ENCODE data around the gene DPM2. TPM values are rescaled to one million over a fixed set of nuclear protein-coding genes. Genes with fewer than 3 reads are reported as not detected.
A peak's percentile ranks its signal among the peaks of the same experiment; 100 is the strongest.

Gene DPM2
- total RNA-seq, 1 donor from 2014 or later: 26.2 TPM

- TF ChIP-seq CTCF (conservative IDR thresholded peaks at IDR 0.05; ENCODE audit: low read depth, low read length): no peak
- no peak for DNase-seq (ENCODE audit: low read depth)
- H3K4me3 ChIP-seq (ENCODE audit: low read depth, low read length): peak overlapping the region; percentile 37
Measured at GRCh38 chr9:127925959-127926905, 11.4 kb downstream of the DPM2 start.

DNA sequence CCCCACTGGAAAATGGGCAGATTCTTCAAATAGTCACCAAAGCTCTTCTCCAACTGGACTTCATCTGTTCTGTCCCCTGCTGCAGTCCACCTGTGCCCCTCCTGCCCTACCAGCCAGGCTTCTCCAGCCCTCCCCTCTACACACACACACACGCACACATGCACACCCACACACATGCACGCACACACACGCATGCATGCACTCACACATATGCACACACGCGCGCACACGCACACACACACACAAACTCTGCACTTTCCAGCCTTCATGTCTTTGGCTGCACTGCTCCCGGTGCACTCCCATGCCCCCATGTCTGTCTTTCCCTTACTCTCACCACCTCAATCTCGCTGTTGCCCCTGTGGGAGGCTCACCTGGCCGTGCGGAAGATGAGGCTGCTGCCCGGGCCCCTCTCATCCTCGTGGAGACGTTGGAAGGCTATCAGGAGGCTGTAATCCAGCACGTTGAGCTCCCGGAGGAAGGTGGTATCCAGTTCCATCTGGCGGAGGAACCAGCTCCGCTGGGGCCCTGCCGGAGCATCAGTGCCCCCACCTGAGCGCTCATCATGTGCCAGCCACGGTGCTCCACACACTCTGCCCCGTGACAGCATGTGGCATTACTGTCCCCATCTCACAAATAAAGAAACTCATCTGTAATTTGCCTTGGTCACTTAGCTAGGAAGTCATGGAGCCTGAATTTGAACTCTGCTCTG lies 12.8 kb downstream of the DPM2 start:
- no peak for TF ChIP-seq CTCF (conservative IDR thresholded peaks at IDR 0.05; ENCODE audit: low read depth, low read length)
- no peak for DNase-seq (ENCODE audit: low read depth)
- no peak overlapping the region for H3K4me3 ChIP-seq (ENCODE audit: low read depth, low read length)

- H3K4me3 ChIP-seq (ENCODE audit: low read depth, low read length): no peak overlapping the region
- no peak for DNase-seq (ENCODE audit: low read depth)
- TF ChIP-seq CTCF (conservative IDR thresholded peaks at IDR 0.05; ENCODE audit: low read depth, low read length): no peak
Measured at GRCh38 chr9:127923771-127924170, 13.9 kb downstream of the DPM2 start.

GRCh38 chr9:127923046-127923445 lies 14.6 kb downstream of the DPM2 start:
- no peak for TF ChIP-seq CTCF (conservative IDR thresholded peaks at IDR 0.05; ENCODE audit: low read depth, low read length)
- DNase-seq (ENCODE audit: low read depth): no peak
- H3K4me3 ChIP-seq (ENCODE audit: low read depth, low read length): no peak overlapping the region

DNA sequence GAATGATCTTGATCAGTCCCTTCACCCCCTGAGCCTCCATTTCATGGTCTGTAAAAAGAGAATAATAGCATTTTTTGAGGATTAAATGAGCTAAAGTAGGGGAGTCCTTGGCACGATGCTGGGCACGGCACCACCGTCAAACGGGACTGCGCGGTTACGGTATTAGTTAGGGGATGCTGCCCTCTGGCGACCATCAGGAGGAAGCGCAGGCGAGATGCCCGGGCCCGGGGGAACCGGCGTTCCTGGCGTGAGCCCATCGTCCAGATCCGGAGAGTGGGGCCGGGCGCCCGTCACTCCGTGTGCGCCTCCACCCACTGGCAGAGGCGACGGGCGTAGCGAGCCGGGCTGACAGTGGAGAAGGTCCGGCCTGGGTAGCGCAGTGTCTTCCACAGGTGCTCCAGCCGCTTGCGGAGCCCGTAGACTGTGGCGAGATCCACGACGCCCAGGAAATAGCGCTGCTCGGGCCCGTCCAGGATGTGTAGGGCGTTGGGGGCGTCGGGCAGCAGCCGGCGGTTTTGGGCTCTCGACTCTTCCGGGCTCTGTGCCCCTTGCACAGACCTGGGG lies 16.0 kb downstream of the DPM2 start:
- no peak overlapping the region for H3K4me3 ChIP-seq (ENCODE audit: low read depth, low read length)
- DNase-seq (ENCODE audit: low read depth): no peak
- TF ChIP-seq CTCF (conservative IDR thresholded peaks at IDR 0.05; ENCODE audit: low read depth, low read length): peak; percentile 71

DNA sequence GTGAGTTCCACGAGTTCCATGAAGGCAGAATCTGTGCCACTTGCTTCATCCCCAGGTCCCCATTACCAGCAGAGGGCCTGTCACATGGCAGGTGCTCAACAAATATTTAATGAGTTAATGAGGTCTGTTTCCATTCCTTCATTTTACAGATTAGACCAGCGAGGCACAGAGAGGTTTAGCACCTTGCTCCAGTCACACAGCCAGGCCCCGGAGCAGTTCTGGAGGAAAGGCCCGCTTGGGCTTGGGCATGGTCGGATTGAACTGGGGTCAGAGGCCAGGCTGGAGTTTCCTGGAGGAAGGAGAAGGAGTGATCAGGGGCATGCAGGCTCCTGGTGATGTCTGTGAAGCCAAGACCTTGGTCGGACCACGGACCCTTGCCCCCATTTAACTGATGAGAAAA lies 16.9 kb downstream of the DPM2 start:
- H3K4me3 ChIP-seq (ENCODE audit: low read depth, low read length): no peak overlapping the region
- DNase-seq (ENCODE audit: low read depth): no peak
- no peak for TF ChIP-seq CTCF (conservative IDR thresholded peaks at IDR 0.05; ENCODE audit: low read depth, low read length)

All from epithelial cell of proximal tubule (primary cell).